Body of pancreas (tissue), 4 donors: ENCODE measurements around the gene FABP2.

Source experiments
- POLR2A ChIP-seq, 3 donors: fragments of 450-650 bp; IDR thresholded peaks; one replicate each; pipeline ENCODE4 v1.6.1; 2016; ENCODE audit warnings: antibody characterized with exemption in 3 of 3, mild to moderate bottlenecking in 2 of 3
- TF ChIP-seq, protein P1 (sequence below), 7 experiments: fragments of 450-650 bp in 4 of 7; fragments of 200-600 bp in 3 of 7; sonication (generic) in 3 of 7; IDR thresholded peaks; one replicate each; pipeline ENCODE4 v1.5.1; 2016 to 2019; ENCODE audit warnings: antibody characterized with exemption in 7 of 7

DNA sequence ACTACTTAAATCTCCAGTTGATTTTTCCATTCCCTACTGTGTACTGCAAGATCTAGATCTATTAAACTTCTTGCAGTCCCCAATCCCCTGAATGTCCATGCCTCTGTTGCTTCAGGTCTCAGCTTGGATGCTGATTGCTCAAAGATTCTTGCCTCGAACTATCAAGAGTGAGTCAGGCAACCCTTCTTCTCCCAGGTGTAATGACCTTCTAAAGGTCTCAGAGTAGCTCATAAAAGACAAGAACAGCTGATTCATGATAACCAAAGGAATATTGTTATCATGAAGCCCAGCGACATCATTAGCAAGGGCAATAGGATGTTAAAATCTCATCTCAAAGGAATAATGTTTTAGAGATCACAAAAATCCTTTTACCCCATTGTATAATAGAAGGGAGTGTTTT lies 6.8 kb upstream of the FABP2 start:
- TF ChIP-seq, protein P1, sequence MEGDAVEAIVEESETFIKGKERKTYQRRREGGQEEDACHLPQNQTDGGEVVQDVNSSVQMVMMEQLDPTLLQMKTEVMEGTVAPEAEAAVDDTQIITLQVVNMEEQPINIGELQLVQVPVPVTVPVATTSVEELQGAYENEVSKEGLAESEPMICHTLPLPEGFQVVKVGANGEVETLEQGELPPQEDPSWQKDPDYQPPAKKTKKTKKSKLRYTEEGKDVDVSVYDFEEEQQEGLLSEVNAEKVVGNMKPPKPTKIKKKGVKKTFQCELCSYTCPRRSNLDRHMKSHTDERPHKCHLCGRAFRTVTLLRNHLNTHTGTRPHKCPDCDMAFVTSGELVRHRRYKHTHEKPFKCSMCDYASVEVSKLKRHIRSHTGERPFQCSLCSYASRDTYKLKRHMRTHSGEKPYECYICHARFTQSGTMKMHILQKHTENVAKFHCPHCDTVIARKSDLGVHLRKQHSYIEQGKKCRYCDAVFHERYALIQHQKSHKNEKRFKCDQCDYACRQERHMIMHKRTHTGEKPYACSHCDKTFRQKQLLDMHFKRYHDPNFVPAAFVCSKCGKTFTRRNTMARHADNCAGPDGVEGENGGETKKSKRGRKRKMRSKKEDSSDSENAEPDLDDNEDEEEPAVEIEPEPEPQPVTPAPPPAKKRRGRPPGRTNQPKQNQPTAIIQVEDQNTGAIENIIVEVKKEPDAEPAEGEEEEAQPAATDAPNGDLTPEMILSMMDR (IDR thresholded peaks at IDR 0.05), result no peak
- TF ChIP-seq POLR2A (IDR thresholded peaks at IDR 0.05), result no peak
